Peyer's patch (tissue), 4 donors: ENCODE results near the gene PKP3. TPM values are rescaled to one million over a fixed set of nuclear protein-coding genes. Genes with fewer than 3 reads are reported as not detected.
A peak's percentile ranks its signal among the peaks of the same experiment; 100 is the strongest.

Experiments
- DNase-seq, 3 donors: peaks; one replicate each; pipeline ENCODE4 v3.0.0-alpha.2; 2017 to 2019
- H3K27ac ChIP-seq, 4 donors: fragments of 200-600 bp; sonication (generic); one replicate each; pipeline ENCODE4 v1.5.1; 2016 to 2019
- H3K27me3 ChIP-seq, 2 donors: fragments of 200-600 bp; sonication (generic); one replicate each; pipeline ENCODE4 v1.5.1; 2019
- H3K36me3 ChIP-seq, 3 donors: fragments of 200-600 bp; sonication (generic); one replicate each; pipeline ENCODE4 v1.5.1; 2016 to 2019
- H3K4me1 ChIP-seq, 4 donors: fragments of 200-600 bp; sonication (generic); one replicate each; pipeline ENCODE4 v1.5.1; 2016 to 2019
- H3K4me3 ChIP-seq, 4 donors: fragments of 200-600 bp; sonication (generic); 1 replicate in 3 of 4; 2 replicates in 1 of 4; pipeline ENCODE4 v1.5.1; 2016 to 2019; ENCODE audit warnings: mild to moderate bottlenecking in 1 of 4
- H3K9me3 ChIP-seq, 4 donors: fragments of 200-600 bp; sonication (generic); one replicate each; pipeline ENCODE4 v1.5.1; 2016 to 2019; ENCODE audit warnings: mild to moderate bottlenecking in 1 of 4
- POLR2A ChIP-seq, 2 donors: fragments of 450-650 bp; IDR thresholded peaks; one replicate each; pipeline ENCODE4 v1.5.1; 2017; ENCODE audit warnings: antibody characterized with exemption in 2 of 2, mild to moderate bottlenecking in 2 of 2, moderate library complexity in 2 of 2
- total RNA-seq, 4 donors: library from RNA; depleted of rRNA; stranded (reverse); fragments of >200 nt; gene quantifications; one replicate each; pipeline ENCODE4 v1.1.0, GENCODE V29; 2016
- TF ChIP-seq, protein P1 (sequence below), 6 experiments: fragments of 450-650 bp in 4 of 6; fragments of 200-600 bp in 2 of 6; sonication (generic) in 1 of 6; IDR thresholded peaks; one replicate each; pipeline ENCODE4 v1.5.1; 2017 to 2019; ENCODE audit warnings: antibody characterized with exemption in 6 of 6, mild to moderate bottlenecking in 3 of 6, moderate library complexity in 1 of 6

The PKP3 gene
- total RNA-seq, 4 donors from 2014 or later = 95.7 to 254 (median 202) TPM

DNA sequence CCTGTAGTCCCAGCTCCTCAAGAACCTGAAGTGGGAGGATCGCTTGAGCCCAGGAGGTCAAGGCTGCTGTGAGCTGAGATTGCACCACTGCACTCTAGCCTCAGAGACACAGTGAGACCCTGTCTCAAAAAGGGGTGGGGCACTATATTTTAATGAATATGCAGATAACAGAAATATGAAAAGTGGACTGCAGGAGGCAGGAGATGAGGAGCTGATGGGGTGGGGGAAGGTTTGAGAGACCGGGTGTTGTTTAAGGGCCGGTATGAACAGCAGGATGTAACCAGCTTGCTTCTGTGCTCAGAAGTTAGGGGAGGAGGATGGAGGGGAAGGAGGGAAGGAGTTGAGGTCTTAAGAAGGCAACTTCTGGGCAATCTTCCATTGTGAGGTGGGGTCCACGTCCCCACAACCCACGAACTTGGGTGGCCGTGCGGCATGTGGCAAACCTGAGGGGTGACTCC, 26.0 kb upstream of the PKP3 start:
- Histone ChIP-seq H3K4me1 (peaks cover 0 to 7% (median 3%) of the 10 kb centered on the region in 4 donors), H3K27me3 (peaks cover 0 to 9% of the 10 kb centered on the region in 2 donors), H3K36me3 (no peaks in the 10 kb centered on the region), H3K9me3 (no peaks in the 10 kb centered on the region), H3K27ac (no peak overlapping the region), H3K4me3 (no peak overlapping the region)
- TF ChIP-seq POLR2A (IDR thresholded peaks at IDR 0.05) = no peak
- TF ChIP-seq, protein P1, sequence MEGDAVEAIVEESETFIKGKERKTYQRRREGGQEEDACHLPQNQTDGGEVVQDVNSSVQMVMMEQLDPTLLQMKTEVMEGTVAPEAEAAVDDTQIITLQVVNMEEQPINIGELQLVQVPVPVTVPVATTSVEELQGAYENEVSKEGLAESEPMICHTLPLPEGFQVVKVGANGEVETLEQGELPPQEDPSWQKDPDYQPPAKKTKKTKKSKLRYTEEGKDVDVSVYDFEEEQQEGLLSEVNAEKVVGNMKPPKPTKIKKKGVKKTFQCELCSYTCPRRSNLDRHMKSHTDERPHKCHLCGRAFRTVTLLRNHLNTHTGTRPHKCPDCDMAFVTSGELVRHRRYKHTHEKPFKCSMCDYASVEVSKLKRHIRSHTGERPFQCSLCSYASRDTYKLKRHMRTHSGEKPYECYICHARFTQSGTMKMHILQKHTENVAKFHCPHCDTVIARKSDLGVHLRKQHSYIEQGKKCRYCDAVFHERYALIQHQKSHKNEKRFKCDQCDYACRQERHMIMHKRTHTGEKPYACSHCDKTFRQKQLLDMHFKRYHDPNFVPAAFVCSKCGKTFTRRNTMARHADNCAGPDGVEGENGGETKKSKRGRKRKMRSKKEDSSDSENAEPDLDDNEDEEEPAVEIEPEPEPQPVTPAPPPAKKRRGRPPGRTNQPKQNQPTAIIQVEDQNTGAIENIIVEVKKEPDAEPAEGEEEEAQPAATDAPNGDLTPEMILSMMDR (IDR thresholded peaks at IDR 0.05) = no peak
- no peak for DNase-seq

DNA sequence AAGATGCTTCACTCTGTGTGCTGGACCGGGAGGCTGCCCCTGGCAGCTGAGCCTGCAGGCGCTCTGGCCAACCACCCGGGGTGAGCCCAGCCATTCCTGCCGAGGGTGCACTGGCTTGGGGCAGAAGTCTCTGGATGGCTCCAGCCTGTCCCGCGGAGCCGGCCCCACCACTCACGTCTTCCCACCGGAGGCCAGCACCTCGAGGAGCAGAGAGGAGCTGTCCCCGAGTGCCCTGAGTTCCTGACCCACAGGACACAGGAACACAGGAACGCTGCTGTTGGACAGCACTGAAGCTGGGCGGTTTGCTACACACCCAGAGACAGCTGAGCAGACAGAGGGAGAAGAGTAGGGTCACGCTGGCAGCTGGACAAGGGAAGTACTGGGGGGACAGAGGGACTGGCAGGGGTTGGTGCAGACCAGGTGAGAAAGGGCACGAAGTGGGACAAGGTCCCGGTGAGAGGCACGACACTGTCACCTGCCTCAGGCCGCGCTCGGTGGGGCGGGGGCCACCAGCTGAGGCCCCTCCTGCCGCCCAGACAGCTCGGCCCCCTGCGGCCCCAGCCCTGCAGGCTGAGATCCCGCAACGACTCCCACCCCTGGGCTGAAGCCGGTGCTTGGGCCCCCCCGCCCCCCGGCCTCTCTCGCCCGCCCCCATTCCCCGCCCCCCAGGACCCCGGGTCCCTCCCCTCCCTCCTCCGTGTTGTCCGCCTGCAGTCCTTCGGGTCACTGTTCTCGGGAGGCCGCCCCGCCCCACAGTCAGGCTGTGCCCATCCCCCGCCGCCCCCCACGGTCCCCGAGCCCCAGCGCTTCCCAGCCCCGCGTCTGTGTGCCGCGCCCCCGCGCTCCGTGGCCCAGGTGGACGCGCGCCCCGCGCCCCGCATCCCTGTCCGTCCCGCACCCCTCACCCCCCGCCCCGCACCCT, 25.3 kb upstream of the PKP3 start:
- DNase-seq = no peak
- H3K27me3 ChIP-seq = peaks cover 0 to 9% of the 10 kb centered on the region in 2 donors
- H3K4me3 ChIP-seq = peak overlapping the region in 2 of 4 donors; percentile 27 to 45

GRCh38 chr11:369336-370018, 24.5 kb upstream of the PKP3 start, which contains the start of gene B4GALNT4:
Gene B4GALNT4, plus strand, starts transcription at chr11:369499. Its CDS starts 305 bp downstream, at chr11:369804.
- peak within 1 kb of the TSS in 2 of 4 donors; percentile 27 to 45 for H3K4me3 ChIP-seq
- TF ChIP-seq POLR2A (IDR thresholded peaks at IDR 0.05) = no peak
- TF ChIP-seq, protein P1 (IDR thresholded peaks at IDR 0.05) = no peak
- no peak for DNase-seq
- peaks cover 0 to 9% of the 10 kb centered on the region in 2 donors for H3K27me3 ChIP-seq
- H3K9me3 ChIP-seq = no peaks in the 10 kb centered on the region
- peaks cover 0 to 7% (median 3%) of the 10 kb centered on the region in 4 donors for H3K4me1 ChIP-seq
- no peak within 1 kb of the TSS for H3K27ac ChIP-seq
- H3K36me3 ChIP-seq = no peaks in the 10 kb centered on the region

More for the DNA sequence above, 25.3 kb upstream of the PKP3 start:
- no peak for TF ChIP-seq POLR2A (IDR thresholded peaks at IDR 0.05)
- TF ChIP-seq, protein P1 (IDR thresholded peaks at IDR 0.05) = no peak
- H3K9me3 ChIP-seq = no peaks in the 10 kb centered on the region
- no peak overlapping the region for H3K27ac ChIP-seq
- peaks cover 0 to 7% (median 3%) of the 10 kb centered on the region in 4 donors for H3K4me1 ChIP-seq
- H3K36me3 ChIP-seq = no peaks in the 10 kb centered on the region

- DNase-seq = no peak
- Histone ChIP-seq H3K9me3 (no peaks in the 10 kb centered on the region), H3K27ac (no peak overlapping the region), H3K4me1 (peaks cover 0 to 7% (median 3%) of the 10 kb centered on the region in 4 donors), H3K27me3 (peaks cover 0 to 9% of the 10 kb centered on the region in 2 donors), H3K4me3 (peak overlapping the region in 1 of 4 donors; percentile 14), H3K36me3 (no peaks in the 10 kb centered on the region)
- TF ChIP-seq, protein P1 (IDR thresholded peaks at IDR 0.05) = no peak
- no peak for TF ChIP-seq POLR2A (IDR thresholded peaks at IDR 0.05)
Observed at GRCh38 chr11:370070-370941, 23.7 kb upstream of the PKP3 start.

DNA sequence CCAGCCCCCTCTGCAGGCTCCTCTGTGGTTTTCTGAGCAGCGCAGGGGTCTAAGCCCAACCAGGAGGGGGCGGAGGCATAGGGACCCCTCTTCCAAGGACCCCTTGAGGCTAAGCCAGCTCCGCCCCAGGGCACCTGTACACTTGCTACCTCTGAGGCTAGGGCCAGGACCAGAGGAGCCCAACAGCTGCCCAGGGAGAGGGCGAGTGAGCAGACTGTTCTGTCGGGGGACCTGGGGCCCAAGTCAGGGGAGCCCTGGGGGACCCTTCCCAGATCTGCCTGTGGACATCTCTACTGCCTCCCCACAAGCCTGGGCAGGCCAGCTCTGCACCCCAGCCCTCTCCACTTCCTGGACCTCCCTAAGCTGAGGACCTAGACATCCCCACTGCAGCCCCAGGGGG, 23.0 kb upstream of the PKP3 start:
- H3K36me3 ChIP-seq = no peaks in the 10 kb centered on the region
- TF ChIP-seq, protein P1 (IDR thresholded peaks at IDR 0.05) = no peak
- TF ChIP-seq POLR2A (IDR thresholded peaks at IDR 0.05) = no peak
- H3K4me3 ChIP-seq = no peak overlapping the region
- H3K9me3 ChIP-seq = no peaks in the 10 kb centered on the region
- H3K27ac ChIP-seq = no peak overlapping the region
- H3K27me3 ChIP-seq = peaks cover 0 to 9% of the 10 kb centered on the region in 2 donors
- peaks cover 0 to 7% (median 3%) of the 10 kb centered on the region in 4 donors for H3K4me1 ChIP-seq
- no peak for DNase-seq
